Hematopoietic multipotent progenitor cell treated with erythropoietin and hydrocortisone succinate and interleukin-3 and kit ligand, for 17 days (in vitro differentiated cells): Measurements from ENCODE around the gene SETD3.

Experiments
- DNase-seq: peaks from one replicate; pipeline ENCODE4 v3.0.0-alpha.2; 2015; ENCODE audit warnings: low spot score

The SETD3 gene

DNA sequence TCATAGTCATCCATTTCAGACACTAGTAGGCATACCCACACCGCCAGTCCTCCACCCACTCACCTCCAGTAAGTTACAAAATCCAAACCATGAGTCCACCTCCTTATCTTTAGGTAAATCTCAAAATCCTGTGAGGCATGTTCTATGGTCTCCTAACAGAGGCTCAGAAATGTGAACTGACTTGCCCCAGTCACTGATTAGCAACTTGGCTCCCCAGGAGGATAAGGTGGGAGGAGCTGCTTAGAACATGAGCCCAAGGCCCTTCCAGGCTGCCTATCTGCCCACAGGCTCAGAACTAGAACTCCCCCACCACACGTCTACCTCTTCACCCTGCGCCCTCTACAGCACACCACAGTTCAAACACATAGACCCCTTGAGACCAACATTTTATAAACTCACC is 19.9 kb downstream of the SETD3 start:
- no peak for DNase-seq

DNA sequence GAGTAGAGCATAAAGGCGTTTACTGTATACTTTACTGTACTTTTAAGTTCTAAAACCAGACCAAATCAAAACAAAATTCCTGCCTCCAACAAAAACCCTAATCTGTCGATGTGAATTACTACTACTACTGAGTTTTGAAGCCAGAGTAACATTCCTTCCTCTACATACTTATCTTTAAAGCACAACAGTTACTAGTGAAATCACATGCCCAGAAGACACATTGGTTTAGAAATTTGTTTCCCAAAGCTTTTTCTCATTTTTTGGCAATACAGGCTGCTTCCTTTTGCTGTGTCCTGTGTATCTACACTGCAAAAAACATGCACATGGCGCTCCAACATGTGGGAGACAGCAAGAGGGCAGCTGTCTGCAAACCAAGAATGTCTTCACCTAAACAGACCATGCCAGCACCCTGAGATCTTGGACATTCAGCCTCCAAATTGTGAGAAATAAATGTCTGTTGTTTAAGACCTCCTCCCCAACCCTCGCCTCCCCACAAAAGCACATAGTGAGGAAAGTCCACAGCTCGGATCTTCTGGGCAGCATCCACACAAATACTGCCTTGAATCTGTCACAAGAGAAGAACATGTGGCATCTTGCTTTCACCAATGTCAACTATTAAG is 21.1 kb downstream of the SETD3 start:
- DNase-seq: no peak

DNA sequence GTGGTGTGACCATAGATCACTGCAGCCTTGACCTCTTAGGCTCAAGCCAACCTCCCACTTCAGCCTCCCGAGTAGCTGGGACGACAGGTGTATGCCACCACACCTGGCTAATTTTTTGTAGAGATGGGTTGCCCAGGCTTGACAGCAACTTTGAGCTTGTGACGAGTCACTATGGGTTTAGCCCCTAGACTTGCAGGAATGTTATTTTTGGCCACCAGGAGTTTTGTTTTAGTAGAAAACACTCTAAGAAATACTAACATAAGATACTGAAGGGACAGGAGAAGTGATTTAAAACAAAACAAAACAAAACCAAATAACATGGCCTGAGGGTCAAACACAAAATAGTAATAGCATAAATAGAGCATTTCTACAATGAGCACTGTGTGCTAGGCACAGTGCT is 26.4 kb downstream of the SETD3 start:
- no peak for DNase-seq

DNA sequence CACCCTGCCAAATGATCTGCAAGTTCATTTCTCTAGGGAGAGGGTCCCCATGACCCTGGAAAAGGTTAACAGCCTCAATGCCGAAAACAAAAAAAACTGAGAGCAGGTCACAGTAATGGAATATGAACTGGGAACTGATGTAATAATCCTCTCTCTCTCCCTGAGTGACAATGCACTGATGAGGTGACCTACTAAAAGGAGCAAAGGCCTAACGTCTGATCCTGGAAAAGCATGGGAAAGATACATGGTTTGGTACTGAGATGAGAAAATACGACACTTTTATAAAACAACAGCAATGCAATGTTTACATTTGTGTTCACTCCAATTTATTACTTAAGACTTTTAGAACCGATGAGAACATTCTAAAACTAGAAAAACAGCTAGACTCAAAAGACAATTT is 27.7 kb downstream of the SETD3 start:
- no peak for DNase-seq

DNA sequence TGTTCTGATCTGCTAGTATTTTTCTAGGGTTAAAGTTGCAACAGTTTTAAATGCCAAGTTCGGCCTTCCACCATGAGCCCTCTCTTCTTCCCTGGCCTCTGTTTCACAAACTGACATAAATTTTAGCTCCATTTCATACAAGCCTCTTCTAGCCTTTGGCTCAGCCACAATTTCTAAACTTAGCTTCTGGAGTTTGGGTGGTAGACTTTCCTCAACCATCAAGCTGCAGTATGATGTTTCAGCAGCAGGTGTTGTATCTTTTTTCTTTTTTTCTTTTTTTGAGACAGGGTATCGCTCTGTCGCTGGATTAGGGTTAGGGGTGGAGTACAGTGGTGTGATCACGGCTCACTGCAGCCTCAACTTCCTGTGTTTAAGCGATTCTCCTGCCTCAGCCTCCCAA is 29.4 kb downstream of the SETD3 start:
- no peak for DNase-seq

DNA sequence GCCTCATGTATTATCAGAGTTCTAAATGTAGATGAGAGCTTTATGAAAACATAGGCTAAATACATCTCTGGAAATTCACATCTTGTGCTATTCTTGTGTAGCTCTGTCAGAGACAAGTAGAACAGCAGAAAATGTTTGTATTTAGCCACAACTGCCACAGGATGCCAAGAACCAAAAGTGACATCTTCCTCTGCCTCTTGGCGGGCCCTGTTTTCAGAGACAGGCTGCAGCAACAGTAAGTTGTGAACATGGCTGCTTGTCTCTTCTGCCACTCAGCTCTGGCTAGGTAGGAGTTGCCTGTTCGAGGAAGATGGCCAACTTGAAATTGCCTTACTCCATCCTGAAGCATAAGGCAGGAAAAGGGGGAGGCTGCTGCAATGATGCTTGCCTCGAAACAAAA is 30.4 kb downstream of the SETD3 start:
- no peak for DNase-seq

DNA sequence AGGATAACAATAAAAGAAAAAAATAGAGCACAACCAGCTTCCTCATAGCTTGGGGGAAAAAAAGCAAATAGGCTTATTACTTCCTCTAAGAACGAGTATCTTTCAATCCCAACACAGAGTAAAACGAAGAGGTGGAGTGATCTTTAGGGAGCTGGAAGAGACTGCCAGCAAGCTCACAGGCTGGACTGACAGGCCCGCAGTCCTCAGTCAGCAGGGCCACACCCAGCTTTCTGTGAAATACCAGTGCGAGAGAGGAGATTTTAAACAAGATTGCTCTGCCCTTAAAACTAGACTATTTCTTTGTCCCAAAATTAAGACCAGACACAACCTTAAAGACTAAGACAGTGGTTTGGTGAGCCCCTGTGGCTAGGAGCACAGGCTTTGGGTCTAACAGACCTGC is 32.9 kb downstream of the SETD3 start:
- no peak for DNase-seq

DNA sequence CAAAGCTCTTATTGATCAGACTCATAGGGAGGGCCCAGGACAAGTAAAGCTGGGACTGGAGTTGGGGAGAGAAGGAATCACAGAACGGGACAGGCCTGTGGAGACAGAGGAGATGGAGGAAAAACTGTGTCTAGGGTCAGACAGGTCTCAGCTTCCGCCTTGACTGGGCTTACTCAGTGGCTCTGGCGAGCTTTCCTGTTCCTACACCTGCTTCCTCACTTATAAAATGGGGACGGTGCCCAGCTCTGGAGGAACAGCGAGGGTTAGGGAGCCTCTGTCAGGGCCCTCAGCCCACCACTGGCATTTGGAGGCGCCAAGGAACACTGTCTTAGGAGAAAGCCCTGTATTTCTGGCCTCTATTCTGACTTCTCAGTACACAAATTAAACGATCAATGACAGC is 34.7 kb downstream of the SETD3 start:
- no peak for DNase-seq

DNA sequence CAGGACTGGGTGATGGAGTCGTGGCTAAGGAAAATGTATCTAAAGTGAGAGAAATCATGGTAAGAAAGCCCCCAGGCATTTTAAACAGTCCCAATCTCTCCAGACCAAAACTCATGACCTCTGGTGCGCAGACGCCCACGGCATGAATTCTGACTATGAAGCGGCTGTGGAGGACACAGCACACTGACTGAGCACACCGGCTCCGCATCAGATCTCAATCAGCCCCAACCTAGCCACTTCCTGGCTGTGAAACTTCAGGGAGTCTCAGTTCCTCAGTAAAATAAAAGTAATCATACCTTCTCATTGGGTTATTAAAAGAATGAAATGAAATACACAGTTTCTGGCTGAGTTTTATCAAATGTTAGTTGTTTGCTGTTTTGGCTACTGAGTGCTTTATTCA is 38.7 kb downstream of the SETD3 start:
- DNase-seq: no peak

DNA sequence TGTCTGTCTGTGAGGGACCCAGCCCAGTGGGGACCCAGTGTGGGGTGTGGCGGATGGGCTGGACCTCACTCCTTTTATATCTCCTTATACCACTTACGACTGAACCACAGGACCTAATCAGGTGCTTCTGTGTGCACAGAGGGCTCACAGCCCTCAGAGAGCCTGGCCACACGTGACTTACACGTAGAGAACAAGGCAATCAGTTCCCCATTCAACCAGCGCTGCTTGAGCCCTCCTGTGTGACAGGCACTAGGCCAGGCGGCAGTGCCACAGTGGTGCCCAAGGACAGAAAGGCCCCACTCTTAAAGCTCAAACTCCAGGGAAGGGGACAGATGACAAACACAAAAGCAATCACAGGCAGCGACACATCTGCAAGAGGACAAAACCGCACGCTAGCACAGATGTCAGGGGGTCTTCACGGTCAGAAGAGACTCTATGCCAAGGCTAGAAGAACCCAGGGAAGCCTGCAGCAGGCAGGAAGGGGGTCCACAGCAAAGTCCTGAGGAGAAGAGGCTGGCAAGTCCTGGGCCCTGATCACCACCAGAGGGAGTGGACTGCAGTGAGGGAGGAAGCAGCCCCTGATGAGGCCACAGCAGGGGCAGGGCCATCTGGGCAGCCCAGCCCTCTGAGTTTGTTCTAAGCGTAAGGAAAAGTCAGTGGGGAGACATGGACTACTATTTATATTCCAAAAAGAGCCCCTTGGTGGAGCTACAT is 39.3 kb downstream of the SETD3 start:
- no peak for DNase-seq

DNA sequence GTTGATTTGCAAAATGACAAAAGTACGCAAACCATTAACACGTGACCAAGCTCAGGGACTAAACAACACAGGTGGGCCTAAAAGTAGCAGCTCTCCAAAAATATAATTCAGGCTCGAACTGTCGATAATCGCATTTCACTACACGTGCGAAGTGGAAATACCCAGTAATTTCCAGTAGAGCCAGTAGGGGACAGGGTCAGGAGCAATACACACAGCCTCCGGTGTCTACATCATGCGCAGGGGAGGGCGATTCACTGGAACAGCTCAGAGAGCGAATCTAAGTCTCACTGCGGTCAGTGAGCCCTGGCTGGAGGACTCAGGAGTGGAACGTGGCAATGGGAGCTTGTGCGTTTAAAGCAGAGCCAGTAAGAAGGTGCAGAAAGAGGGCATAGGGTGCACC is 40.4 kb downstream of the SETD3 start:
- DNase-seq: no peak

DNA sequence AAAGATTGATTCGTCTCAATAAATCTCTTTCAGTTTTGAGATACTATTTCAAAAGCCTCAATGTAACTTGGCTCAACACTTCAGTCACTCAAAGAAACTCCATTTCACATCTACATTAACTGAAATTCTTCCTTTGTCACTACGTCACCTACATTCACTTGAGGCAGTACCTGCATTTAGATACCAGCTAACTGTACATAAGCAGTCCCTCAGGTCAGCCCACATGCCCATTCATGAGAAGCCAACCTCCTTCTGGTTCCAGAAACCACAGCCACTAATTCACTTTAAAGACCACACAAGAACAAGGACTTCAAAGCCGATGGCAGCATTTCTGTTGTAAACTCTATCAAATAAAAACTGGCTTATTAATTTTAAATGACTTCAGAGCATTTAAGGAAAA is 43.0 kb downstream of the SETD3 start:
- DNase-seq: no peak

DNA sequence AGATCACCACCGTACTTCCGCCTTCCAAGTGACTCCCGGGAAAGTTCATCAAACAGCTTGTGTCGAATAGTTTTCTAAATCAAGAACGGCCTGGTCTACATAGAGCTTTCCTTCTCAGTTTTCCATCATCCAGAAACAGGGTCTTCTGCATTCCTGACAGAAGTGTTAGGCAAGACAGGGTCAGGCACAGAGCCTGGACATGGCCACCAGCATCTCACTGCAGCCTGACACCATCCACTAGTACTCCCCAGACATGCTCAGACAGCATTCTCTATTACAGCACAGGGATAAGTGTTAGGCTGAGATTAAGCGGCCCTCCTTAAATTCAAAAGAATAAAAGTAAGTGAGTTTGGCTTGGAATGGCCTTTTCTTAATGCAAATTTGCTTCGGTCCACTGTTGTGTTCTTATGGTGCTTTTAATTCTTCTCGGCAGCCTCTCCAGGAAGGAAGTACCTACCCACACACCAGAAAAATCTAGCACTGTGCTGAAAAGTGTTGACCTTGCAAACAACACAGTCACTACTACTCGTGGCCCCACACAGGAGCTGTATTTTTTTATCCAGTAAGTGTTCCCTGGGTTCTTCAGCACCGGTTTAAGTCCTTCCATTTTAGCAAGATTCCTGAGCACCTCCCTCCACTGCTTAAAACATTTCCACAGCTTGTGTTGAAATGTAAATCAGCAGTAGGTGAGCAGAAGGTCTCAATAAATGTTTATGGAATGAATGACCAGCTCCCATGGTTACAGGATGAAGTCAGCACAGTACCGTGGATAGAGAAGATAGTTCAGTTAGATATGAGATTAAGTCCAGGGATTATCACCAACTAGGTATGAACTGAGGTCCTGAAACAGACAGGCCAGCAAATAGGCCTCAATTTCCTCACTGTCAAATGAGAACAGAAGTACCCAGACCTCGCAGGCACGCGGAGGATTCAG is 44.1 kb downstream of the SETD3 start:
- no peak for DNase-seq

DNA sequence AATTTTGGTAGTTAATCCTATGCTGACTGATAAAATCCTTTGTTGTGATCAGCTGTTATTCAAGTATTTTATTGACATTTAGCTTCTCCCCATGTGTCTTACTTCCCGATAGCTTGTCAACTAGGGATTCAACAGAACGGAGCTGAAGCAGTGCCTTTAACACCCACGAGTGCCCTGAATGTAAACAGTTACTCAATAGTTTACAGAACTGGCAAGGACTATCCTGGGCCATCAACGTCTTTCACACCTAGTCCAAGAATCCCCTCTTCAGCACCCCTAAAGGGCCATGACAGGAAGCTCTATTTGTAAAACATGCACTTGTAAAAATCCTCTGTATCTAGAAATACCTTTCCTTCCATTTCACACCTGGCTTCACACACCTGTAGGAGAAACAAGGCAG is 45.3 kb downstream of the SETD3 start:
- no peak for DNase-seq

DNA sequence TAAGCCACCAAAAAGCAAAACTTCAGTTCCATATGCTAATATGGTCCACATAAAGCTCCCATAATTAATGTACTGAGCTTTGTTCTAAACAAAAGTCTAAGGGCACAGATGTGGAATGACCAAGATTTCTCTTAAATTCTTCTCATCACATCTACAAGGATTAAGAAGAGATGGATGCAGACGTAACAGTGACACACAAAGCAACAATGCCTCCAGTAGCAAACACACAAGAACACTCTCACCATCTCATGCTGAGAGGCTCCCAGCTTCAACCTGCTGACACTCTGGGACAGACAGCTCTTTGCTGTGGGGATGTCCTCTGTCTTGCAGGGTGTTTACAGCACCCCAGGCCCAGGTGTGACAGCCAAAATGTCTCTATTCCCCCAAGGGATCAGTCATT is 48.2 kb downstream of the SETD3 start:
- no peak for DNase-seq

DNA sequence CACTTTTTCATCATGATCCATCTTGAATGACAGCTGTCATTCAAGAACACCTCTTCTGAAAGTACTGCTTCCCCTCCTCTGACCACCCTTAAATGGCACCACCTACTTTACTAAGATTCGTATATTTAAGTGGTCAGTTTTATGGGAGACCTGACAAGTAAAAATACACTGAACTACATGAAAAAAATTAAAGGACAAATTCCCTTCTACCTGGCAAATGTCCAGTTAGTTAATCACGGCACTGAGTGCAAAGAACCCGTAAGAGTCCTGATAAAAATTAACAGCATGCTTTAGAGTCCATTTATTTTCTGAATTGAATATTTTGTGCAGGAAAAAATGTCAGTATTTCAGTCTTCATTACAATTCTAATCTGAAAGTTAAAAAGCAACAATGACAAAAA is 48.7 kb downstream of the SETD3 start:
- DNase-seq: no peak

DNA sequence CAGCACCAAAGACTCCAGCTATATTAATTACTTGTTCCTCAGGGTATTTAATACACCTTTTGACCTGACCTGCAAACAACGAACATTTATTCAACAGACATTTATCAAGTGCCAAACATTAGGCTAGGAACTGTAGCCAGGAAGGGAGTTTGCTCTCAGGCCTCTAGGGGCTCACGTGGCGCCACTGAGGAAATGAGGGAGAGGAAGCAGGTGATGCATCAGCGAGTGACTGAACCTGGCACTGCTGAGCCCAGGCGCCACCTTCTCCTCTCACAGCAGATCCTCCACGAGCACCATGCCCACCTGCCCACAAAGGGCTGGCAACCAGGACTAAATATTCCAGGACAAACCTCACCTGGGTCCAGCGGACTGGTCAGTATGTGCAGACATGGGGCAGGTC is 50.2 kb downstream of the SETD3 start:
- no peak for DNase-seq

DNA sequence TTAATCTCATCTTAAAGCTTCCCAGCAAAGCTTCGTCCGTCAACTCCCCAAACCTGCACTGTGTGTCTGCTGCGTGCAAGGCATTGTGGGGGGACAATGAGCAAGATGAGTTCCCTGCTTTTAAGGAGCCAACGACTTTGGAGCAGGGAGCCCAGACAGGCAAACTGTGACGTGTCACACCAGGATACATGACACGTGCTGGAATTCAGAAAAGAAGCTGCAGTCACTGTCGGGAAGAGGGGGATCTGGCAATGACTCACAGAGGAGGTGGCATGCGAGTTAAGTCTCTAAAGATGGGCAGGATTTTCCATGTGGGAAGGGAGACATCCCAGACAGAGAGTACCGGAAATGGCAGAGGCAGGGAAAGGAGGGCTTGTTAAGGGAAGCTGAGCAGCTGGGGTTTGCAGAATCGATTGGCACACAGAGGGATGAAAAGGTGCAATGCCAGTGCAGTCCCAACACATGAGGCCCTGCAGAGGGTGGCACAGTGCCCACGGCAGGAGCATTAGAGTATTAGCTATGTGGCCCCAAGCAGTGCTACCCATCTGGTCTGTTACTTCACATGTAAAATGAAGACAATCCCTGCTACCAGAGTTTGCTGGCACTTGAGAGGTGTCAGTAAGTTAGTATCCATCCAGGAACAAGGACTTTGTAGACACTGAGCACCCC is 52.9 kb downstream of the SETD3 start:
- DNase-seq: no peak

DNA sequence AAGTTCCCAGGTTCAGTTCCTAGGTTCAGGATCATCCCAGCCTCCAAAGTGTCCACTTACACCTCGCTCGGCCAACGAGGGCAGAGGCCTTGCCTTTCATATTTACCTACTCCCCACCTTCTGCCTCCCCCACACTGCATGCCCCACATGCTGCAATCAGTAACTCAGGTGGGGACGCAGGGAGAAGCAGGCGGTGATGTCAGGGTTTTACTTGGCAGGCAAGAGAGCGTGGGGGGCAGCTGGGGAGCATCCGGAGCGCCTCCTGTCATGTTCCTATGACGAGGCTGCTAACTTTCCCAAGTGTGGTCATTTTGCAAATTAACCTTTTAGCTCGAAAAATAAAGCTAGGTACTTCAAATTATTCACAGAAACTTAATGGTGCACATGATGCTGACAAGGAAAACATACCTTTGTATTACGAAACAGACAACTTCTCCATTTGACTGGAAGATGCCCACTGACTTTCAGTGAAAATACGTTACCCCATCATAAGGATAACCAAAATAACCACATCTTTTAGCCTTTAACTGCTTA is 53.8 kb downstream of the SETD3 start:
- no peak for DNase-seq

DNA sequence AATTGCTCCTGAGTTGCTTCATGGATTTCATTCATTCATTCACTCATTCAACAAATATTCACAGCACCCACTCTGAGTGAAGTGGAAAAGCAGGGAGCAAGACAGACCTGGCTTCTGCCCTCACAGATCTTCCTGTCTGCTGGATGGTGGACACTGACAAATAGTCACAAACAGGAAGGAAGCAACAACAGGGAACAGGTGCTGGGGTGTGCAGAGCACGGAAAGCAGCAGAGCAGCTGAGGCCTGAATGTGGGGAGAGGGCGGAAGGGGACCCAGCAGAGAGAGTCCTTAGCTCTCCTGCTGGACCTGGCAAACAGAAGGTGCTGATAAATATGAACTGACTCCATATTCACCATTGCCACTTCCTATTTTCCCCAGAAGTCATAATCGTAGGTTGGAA is 54.4 kb downstream of the SETD3 start:
- DNase-seq: no peak

DNA sequence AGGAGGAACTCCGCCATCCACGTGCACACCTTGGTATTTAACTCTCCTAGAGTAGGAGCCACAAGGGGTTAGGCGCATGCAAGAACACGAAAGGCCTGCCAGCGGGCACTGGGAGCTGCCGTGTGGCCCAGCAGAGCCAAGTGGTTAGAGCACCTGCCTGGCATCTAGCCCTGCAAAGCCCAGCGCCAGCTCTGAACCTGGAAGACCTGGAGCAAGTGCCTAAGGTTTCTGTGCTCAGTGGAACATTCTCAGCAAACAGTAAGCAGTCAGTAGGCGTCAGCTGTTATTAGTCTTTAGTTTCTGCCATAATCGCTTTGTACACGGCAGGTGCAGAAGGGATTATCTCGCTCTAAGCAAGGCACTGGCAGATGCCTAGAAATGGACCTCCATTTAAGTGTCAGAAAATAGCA is 55.4 kb downstream of the SETD3 start:
- DNase-seq: no peak

DNA sequence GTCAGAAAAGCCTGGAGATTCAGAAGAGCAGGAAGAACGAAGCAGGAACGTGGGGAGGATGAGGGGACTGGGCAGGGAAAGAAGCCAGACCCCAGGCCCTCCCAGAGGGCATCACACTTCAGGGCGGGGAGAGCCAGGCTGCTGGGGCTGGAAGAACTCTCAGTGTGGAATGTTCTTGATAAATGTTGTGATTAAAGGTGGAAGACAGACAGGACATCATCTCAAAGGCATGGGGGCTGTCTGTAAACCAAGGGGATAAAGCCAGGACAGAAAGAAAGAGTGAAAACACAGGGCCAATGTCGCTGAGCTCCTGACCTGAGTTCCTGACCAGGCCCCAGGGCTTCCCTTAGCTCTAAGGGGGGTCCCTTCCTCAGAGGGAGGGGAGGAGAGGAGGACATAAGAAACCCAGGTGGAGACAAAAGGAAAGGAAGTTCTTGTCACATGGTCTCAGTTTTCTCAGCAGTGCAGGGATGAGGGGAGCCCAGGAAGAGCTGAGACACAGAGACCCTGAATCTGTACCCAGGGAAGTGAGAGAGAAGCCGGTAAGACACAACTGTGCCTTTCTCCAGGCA is 56.3 kb downstream of the SETD3 start:
- no peak for DNase-seq
